T-cell (primary cell): ENCODE measurements around the gene DONSON. TPM values are rescaled to one million over a fixed set of nuclear protein-coding genes. Genes with fewer than 3 reads are reported as not detected.
A peak's percentile ranks its signal among the peaks of the same experiment; 100 is the strongest.

Experiments used
- ATAC-seq, 4 experiments: fragments of 200-7000 bp in 3 of 4; fragments of 150-1000 bp in 1 of 4; cut with Tn5 transposase; replicated peaks in 1 of 4; 1 replicate in 3 of 4; 2 replicates in 1 of 4; pipeline ENCODE4 v1.10.0; 2021; ENCODE audit warnings: moderate library complexity in 3 of 4, mild to moderate bottlenecking in 2 of 4, moderate number of reproducible peaks in 1 of 4
- CTCF ChIA-PET, 2 donors: fragments of 300-600 bp; sonication (Branson Sonifier 250); formaldehyde crosslinking; loops; one replicate each; lab custom pipeline; 2022; ENCODE audit warnings: antibody characterized with exemption in 2 of 2; lab: Charles Lee
- POLR2A ChIA-PET, 2 donors: fragments of 300-600 bp; sonication (Branson Sonifier 250); formaldehyde crosslinking; loops; one replicate each; lab custom pipeline; 2022; ENCODE audit warnings: antibody characterized with exemption in 2 of 2; lab: Charles Lee
- DNase-seq, 35 experiments: peaks; one replicate each; pipeline versions ENCODE4 v3.0.0 to v3.0.0-alpha.2; 2013 to 2023
- H3K27ac ChIP-seq: one replicate; pipeline ENCODE4 v1.5.1; 2013; ENCODE audit warnings: low read length
- H3K27me3 ChIP-seq, 2 experiments: replicated peaks in 1 of 2; 1 replicate in 1 of 2; 2 replicates in 1 of 2; pipeline versions ENCODE4 v1.6.1 to v1.7.0; 2013; ENCODE audit warnings: low read length in 1 of 2, mixed read lengths in 1 of 2; ENCODE audit not compliant: control insufficient read depth in 2 of 2, insufficient read depth in 2 of 2; ENCODE audit errors: extremely low read depth in 1 of 2
- H3K36me3 ChIP-seq, 2 donors: 1 replicate in 1 of 2; 2 replicates in 1 of 2; pipeline versions ENCODE4 v1.6.1 to v1.7.0; 2013; ENCODE audit warnings: low read length in 1 of 2; ENCODE audit not compliant: control insufficient read depth in 2 of 2, insufficient read depth in 1 of 2; ENCODE audit errors: extremely low read depth in 1 of 2
- H3K4me1 ChIP-seq, 2 experiments: 1 replicate in 1 of 2; 2 replicates in 1 of 2; pipeline versions ENCODE4 v1.6.1 to v1.7.0; 2013; ENCODE audit warnings: low read length in 2 of 2, mixed read lengths in 1 of 2; ENCODE audit not compliant: insufficient read depth in 2 of 2, control insufficient read depth in 1 of 2; ENCODE audit errors: extremely low read depth in 1 of 2
- H3K4me3 ChIP-seq, 2 donors: 1 replicate in 1 of 2; 2 replicates in 1 of 2; pipeline versions ENCODE4 v1.5.1 to v1.7.0; 2013; ENCODE audit warnings: mild to moderate bottlenecking in 2 of 2, low read length in 1 of 2, moderate library complexity in 1 of 2; ENCODE audit not compliant: control insufficient read depth in 1 of 2; ENCODE audit errors: extremely low read depth in 1 of 2
- H3K9me3 ChIP-seq: 2 replicates; pipeline ENCODE4 v1.7.0; 2013
- H3K27ac Mint-ChIP-seq, 2 donors: one replicate each; pipeline ENCODE4 v1.8.0; 2020 to 2021; ENCODE audit warnings: mild to moderate bottlenecking in 2 of 2, mixed read lengths in 2 of 2
- H3K27me3 Mint-ChIP-seq, 2 donors: one replicate each; pipeline ENCODE4 v1.8.0; 2021 to 2022; ENCODE audit warnings: mixed read lengths in 2 of 2
- H3K36me3 Mint-ChIP-seq: one replicate; pipeline ENCODE4 v1.8.0; 2021; ENCODE audit warnings: mixed read lengths
- H3K4me1 Mint-ChIP-seq, 3 donors: one replicate each; pipeline ENCODE4 v1.8.0; 2020 to 2022; ENCODE audit warnings: mixed read lengths in 3 of 3, mild to moderate bottlenecking in 1 of 3
- H3K4me3 Mint-ChIP-seq, 3 donors: one replicate each; pipeline ENCODE4 v1.8.0; 2020 to 2022; ENCODE audit warnings: mild to moderate bottlenecking in 3 of 3, mixed read lengths in 3 of 3, moderate library complexity in 3 of 3
- H3K9me3 Mint-ChIP-seq, 3 donors: one replicate each; pipeline ENCODE4 v1.8.0; 2020 to 2022; ENCODE audit warnings: mixed read lengths in 3 of 3
- WGBS: methylation state at CpG from one replicate; pipeline ENCODE4 v1.1.5; 2013; ENCODE audit warnings: missing lambda C conversion rate; ENCODE audit not compliant: insufficient coverage; 5-methylcytosine and 5-hydroxymethylcytosine counted together
- total RNA-seq, 35 experiments: library from RNA in 6 of 35; stranded (reverse) in 6 of 35; fragments of 120-200 nt in 1 of 35; gene quantifications; one replicate each; pipeline versions ENCODE4 v1.2.1 to v1.2.4 and lab custom pipeline; 2013 to 2026

Gene DONSON
- total RNA-seq, 5 donors from 2014 or later (not counting 1 experiment from before 2014, with no cell fraction given) = 8.9 to 14.6 (median 11.0) TPM

GRCh38 chr21:33560965-33561364 lies 27.5 kb downstream of the DONSON start:
- DNase-seq (no peak), ATAC-seq (no peak)
- Histone ChIP-seq H3K4me3 (no peak overlapping the region), H3K27me3 (no peaks in the 10 kb centered on the region), H3K4me1 (peaks cover 0 to 3% of the 10 kb centered on the region in 2 experiments), H3K27ac (no peak overlapping the region), H3K36me3 (peaks cover 3 to 69% of the 10 kb centered on the region in 2 donors), H3K9me3 (no peaks in the 10 kb centered on the region)
- Mint-ChIP-seq H3K36me3 (peaks cover 59% of the 10 kb centered on the region), H3K27ac (peak overlapping the region in 1 of 2 donors; percentile 19), H3K27me3 (no peaks in the 10 kb centered on the region), H3K4me3 (no peak overlapping the region), H3K4me1 (peaks cover 57 to 66% (median 62%) of the 10 kb centered on the region in 3 donors), H3K9me3 (no peaks in the 10 kb centered on the region)
- CTCF ChIA-PET = no interaction called here
- POLR2A ChIA-PET = interaction anchor here in 1 of 2 donors (0.8 to 1.1 kb wide), 3 partner anchors 9 to 28 kb away, joined by 3 to 5 read pairs (median 3); no protein-coding TSS in a partner anchor

DNA sequence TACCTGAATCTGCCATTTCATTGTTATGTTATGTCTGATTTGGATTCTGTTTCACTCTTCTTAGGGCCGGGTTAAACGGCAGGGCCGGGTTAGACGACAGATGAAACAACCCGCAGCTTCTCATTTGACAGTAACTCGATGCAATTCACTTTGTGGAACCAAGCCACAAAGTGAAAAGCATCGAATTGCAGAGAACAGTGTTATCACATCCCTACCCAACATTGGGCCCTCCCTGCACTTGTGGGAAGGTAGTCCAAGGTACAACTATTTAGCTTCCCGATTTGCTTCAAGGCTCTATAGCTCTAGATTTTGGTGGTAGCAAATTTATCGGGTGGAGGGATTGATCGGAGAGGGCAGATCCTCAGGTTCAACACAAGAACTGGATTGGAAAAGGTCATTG lies 28.7 kb downstream of the DONSON start:
- Histone ChIP-seq H3K9me3 (no peaks in the 10 kb centered on the region), H3K4me1 (peaks cover 0 to 3% of the 10 kb centered on the region in 2 experiments), H3K27me3 (no peaks in the 10 kb centered on the region), H3K27ac (no peak overlapping the region), H3K36me3 (peaks cover 3 to 70% of the 10 kb centered on the region in 2 donors), H3K4me3 (no peak overlapping the region)
- ATAC-seq (no peak), DNase-seq (no peak)
- Mint-ChIP-seq H3K27me3 (no peaks in the 10 kb centered on the region), H3K4me1 (peaks cover 67 to 69% (median 69%) of the 10 kb centered on the region in 3 donors), H3K36me3 (peaks cover 66% of the 10 kb centered on the region), H3K9me3 (no peaks in the 10 kb centered on the region), H3K4me3 (no peak overlapping the region), H3K27ac (peak overlapping the region in 1 of 2 donors; percentile 44)
- POLR2A ChIA-PET = interaction anchor here in 1 of 2 donors (1.0 to 1.1 kb wide), 2 partner anchors 15 to 23 kb away, joined by 3 to 9 read pairs; no protein-coding TSS in a partner anchor
- CTCF ChIA-PET = no interaction called here
- WGBS = no CpG with 5 or more reads among the region's 10 CpGs

- H3K27me3 Mint-ChIP-seq = no peaks in the 10 kb centered on the region
- H3K9me3 ChIP-seq = no peaks in the 10 kb centered on the region
- H3K27ac ChIP-seq = no peak overlapping the region
- ChIA-PET POLR2A (interaction anchor here (0.6 to 1.1 kb wide), 10 partner anchors 11 to 112 kb away, joined by 3 to 10 read pairs (median 6); no protein-coding TSS in a partner anchor), CTCF (interaction anchor here (0.6 kb wide), 2 partner anchors 1077 to 1417 kb away, joined by 3 read pairs; no protein-coding TSS in a partner anchor)
- no peak overlapping the region for H3K4me3 ChIP-seq
- no CpG with 5 or more reads among the region's 4 CpGs for WGBS
- ATAC-seq (no peak), DNase-seq (no peak)
- H3K36me3 ChIP-seq = peaks cover 3 to 73% of the 10 kb centered on the region in 2 donors
- peaks cover 3 to 5% of the 10 kb centered on the region in 2 experiments for H3K4me1 ChIP-seq
- peaks cover 75% of the 10 kb centered on the region for H3K36me3 Mint-ChIP-seq
- H3K4me1 Mint-ChIP-seq = peaks cover 75 to 78% (median 78%) of the 10 kb centered on the region in 3 donors
- H3K9me3 Mint-ChIP-seq = no peaks in the 10 kb centered on the region
- no peaks in the 10 kb centered on the region for H3K27me3 ChIP-seq
- H3K4me3 Mint-ChIP-seq = no peak overlapping the region
- peak overlapping the region in 1 of 2 donors; percentile 50 for H3K27ac Mint-ChIP-seq
These were observed 29.6 kb downstream of the DONSON start for GRCh38 chr21:33558777-33559421.

GRCh38 chr21:33557447-33557846 lies 31.0 kb downstream of the DONSON start:
- no peak overlapping the region for H3K4me3 ChIP-seq
- peaks cover 3 to 10% of the 10 kb centered on the region in 2 experiments for H3K4me1 ChIP-seq
- no peak for DNase-seq
- H3K27me3 ChIP-seq = no peaks in the 10 kb centered on the region
- CTCF ChIA-PET = interaction anchor here in 1 of 2 donors (0.7 to 1.2 kb wide), 4 partner anchors 13 to 48 kb away, joined by 3 to 4 read pairs (median 4); partner anchors contain the start of gene SON
- POLR2A ChIA-PET = interaction anchor here (0.6 to 1.4 kb wide), 6 partner anchors 8 to 23 kb away, joined by 3 to 8 read pairs (median 4); partner anchors contain the start of gene SON (in 1 of the 2)
- H3K36me3 ChIP-seq = peaks cover 5 to 83% of the 10 kb centered on the region in 2 donors
- H3K36me3 Mint-ChIP-seq = peaks cover 80% of the 10 kb centered on the region
- no peak for ATAC-seq
- H3K9me3 Mint-ChIP-seq = no peaks in the 10 kb centered on the region
- no peak overlapping the region for H3K4me3 Mint-ChIP-seq
- H3K9me3 ChIP-seq = no peaks in the 10 kb centered on the region
- no peak overlapping the region for H3K27ac Mint-ChIP-seq
- H3K27ac ChIP-seq = no peak overlapping the region
- H3K27me3 Mint-ChIP-seq = no peaks in the 10 kb centered on the region
- peaks cover 73 to 80% (median 73%) of the 10 kb centered on the region in 3 donors for H3K4me1 Mint-ChIP-seq
- 90% methylated on average over 15 of the region's 19 CpGs for WGBS

DNA sequence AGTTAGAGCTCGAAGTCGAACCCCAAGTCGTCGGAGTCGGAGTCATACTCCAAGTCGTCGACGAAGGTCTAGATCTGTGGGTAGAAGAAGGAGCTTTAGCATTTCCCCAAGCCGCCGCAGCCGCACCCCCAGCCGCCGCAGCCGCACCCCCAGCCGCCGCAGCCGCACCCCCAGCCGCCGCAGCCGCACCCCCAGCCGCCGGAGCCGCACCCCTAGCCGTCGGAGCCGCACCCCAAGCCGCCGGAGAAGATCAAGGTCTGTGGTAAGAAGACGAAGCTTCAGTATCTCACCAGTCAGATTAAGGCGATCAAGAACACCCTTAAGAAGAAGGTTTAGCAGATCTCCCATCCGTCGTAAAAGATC lies 33.5 kb downstream of the DONSON start:
- H3K4me3 Mint-ChIP-seq = peak overlapping the region in 2 of 3 donors; percentile 36 to 60

GRCh38 chr21:33554236-33554981 lies 34.1 kb downstream of the DONSON start:
- DNase-seq (no peak), ATAC-seq (no peak)
- WGBS = 87% methylated on average over 18 of the region's 18 CpGs
- CTCF ChIA-PET = interaction anchor here (0.5 to 0.9 kb wide), 2 partner anchors 53 to 350 kb away, joined by 3 to 4 read pairs; no protein-coding TSS in a partner anchor
- Mint-ChIP-seq H3K36me3 (peaks cover 71% of the 10 kb centered on the region), H3K9me3 (no peaks in the 10 kb centered on the region), H3K27me3 (no peaks in the 10 kb centered on the region), H3K4me1 (peaks cover 63 to 68% (median 68%) of the 10 kb centered on the region in 3 donors), H3K4me3 (peak overlapping the region; percentile 19 to 59 (median 42)), H3K27ac (peak overlapping the region in 1 of 2 donors; percentile 50)
- Histone ChIP-seq H3K4me3 (no peak overlapping the region), H3K27me3 (no peaks in the 10 kb centered on the region), H3K27ac (no peak overlapping the region), H3K9me3 (no peaks in the 10 kb centered on the region), H3K36me3 (peaks cover 25 to 88% of the 10 kb centered on the region in 2 donors), H3K4me1 (peaks cover 0 to 20% of the 10 kb centered on the region in 2 experiments)
- POLR2A ChIA-PET = interaction anchor here in 1 of 2 donors (0.7 kb wide), 1 partner anchor 37 kb away, joined by 3 read pairs; no protein-coding TSS in a partner anchor

More for the DNA sequence above, 33.5 kb downstream of the DONSON start:
- peaks cover 60 to 68% (median 63%) of the 10 kb centered on the region in 3 donors for H3K4me1 Mint-ChIP-seq
- Histone ChIP-seq H3K36me3 (peaks cover 25 to 88% of the 10 kb centered on the region in 2 donors), H3K4me3 (no peak overlapping the region), H3K9me3 (no peaks in the 10 kb centered on the region), H3K27me3 (no peaks in the 10 kb centered on the region), H3K27ac (no peak overlapping the region), H3K4me1 (peaks cover 0 to 20% of the 10 kb centered on the region in 2 experiments)
- H3K36me3 Mint-ChIP-seq = peaks cover 73% of the 10 kb centered on the region
- H3K27me3 Mint-ChIP-seq = no peaks in the 10 kb centered on the region
- peak overlapping the region in 1 of 2 donors; percentile 50 for H3K27ac Mint-ChIP-seq
- DNase-seq (no peak), ATAC-seq (peak in 1 of 4 experiments; percentile 22)
- H3K9me3 Mint-ChIP-seq = no peaks in the 10 kb centered on the region
- ChIA-PET POLR2A (interaction anchor here (0.6 to 0.7 kb wide), 2 partner anchors 10 to 303 kb away, joined by 3 to 4 read pairs; no protein-coding TSS in a partner anchor), CTCF (interaction anchor here in 1 of 2 donors (0.9 kb wide), 1 partner anchor 52 kb away, joined by 4 read pairs; no protein-coding TSS in a partner anchor)
- WGBS = 99% methylated on average over 20 of the region's 32 CpGs
